Stimulated activated naive CD4-positive, alpha-beta T cell (primary cell): ENCODE data around the gene SYPL1.

Source experiments
- DNase-seq, 6 experiments: peaks; one replicate each; lab custom pipeline; 2025; lab: John Stamatoyannopoulos, UW

The SYPL1 gene

GRCh38 chr7:106050002-106050745 is 61.9 kb downstream of the SYPL1 start:
- DNase-seq: no peak

- no peak for DNase-seq
Measured at GRCh38 chr7:106049139-106049752, 62.9 kb downstream of the SYPL1 start.

DNA sequence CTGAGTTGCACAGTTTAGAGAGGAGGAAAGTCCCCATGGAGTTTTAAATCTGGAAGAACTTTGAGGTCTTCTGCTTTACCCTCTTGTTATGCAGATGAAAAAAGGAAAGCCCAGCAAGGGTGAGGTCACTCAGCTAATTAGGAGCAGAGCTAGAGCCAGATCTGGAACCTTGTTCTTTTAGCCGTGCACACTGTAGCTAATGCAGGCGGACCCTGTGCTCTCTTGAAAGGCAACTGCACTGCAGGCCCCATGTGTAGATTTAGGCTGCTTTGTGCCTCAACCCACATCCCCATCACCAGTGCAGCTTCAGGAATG is 63.4 kb downstream of the SYPL1 start:
- no peak for DNase-seq

DNA sequence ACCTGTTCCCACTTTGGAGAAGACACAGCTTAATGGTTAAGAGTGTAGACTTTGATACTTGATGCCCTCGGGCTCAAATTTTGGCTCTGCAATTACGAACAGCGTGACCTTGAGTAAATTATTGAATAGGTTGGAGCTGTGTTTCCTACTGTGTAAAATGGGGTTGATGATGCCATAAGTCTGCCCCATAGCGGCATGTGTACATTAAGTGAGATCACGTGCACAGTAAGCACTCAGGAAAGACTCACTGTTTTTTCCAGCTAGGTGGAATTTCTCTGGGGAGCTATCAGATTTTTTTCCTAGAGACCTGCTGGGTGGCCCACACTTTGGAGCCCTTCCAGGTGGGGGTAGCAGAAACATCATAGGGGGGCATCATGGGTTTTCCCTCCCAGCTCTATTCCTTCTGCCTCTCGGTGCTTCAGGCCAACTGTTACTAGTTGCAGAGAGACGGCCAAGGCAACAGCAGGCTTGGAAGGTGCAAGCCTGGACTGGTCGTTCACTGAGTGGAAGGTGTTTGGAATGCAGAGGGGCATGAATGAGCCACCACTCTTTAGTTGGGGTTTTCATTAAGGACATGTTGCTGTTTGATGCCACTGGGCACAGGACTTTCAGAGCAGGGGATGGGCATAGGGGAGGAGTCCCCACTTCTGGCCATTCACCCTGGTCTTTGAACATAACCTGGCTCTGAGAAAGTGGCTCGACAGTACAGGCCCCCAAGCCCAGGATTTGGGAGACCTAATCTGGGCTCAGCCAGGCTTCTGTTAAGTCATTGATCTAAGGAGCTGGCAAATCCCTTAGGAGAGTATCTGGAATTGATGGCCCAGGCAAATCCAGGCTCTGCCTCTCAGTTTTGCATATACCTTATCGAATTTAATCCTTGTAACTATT is 64.0 kb downstream of the SYPL1 start:
- no peak for DNase-seq

GRCh38 chr7:106047184-106047583 is 64.9 kb downstream of the SYPL1 start:
- DNase-seq: no peak

DNA sequence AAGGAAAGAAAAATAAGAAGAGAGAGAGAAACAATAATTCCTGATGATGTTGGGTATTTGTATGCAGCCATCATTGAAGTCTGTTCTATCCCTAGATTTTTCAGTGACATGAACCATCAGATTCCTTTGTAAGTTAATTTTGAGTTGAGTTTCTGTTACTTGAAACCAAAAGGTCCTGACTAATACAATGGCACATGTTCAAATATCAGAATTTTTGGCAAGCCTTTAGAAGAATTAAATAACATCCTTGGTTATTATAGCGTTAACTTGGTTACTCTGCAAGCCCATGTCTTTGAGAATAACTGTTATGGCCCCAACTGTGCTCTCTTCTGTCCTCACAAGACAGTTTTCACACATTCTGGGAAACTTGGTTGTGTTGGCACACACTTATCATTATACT is 66.5 kb downstream of the SYPL1 start:
- no peak for DNase-seq

DNA sequence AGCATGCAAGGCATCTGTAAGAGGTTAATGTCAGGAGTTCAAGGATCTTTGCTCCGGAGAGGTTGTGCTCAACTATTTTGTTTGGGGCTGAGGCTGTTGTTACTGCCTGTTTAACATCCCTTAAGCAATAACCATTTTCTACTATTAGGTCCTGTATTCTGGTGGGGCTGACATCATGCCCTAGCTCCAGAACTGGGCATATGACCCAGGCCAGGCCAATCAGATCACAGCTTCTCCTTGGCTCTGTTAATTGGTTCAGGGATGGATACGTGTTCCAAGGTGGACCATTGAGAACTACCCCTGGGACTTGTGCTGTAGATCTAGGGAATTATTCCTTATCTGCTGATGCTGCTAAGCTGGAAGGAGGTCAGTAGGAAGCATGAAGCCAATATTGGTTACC is 67.0 kb downstream of the SYPL1 start:
- DNase-seq: no peak

- DNase-seq: no peak
Measured at GRCh38 chr7:106042196-106042611, 69.9 kb downstream of the SYPL1 start.

- peak in 3 of 6 experiments; percentile 6 to 20 (median 13) for DNase-seq
Measured at GRCh38 chr7:106041140-106041717, 70.9 kb downstream of the SYPL1 start.
